ENCODE measurements around the gene LAMA2. TPM values are rescaled to one million over a fixed set of nuclear protein-coding genes. Genes with fewer than 3 reads are reported as not detected.

The LAMA2 gene
- total RNA-seq, 4 donors from 2014 or later, result 61.5 to 154 (median 103) TPM

DNA sequence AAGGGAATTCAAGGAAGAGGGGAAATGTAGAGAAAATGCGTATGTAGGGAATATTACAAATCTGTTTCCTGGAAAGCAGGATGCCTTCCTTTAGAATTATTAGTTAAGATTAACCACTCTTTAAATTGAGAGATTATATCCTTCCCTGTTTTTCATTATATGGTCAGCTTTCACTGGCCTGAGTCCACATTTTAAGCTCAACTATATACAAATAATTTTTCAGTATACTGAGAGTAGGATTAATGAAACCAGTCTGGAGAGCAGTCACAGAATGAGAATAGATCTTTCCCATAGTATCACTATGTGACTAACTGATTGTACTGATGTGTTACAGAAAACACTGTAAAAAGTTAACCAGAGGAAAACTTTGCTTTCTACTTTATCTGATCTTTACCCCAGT, 306.3 kb downstream of the LAMA2 start:
- Histone ChIP-seq H3K36me3 (no peaks in the 10 kb centered on the region), H3K27ac (no peak overlapping the region), H3K4me1 (no peaks in the 10 kb centered on the region), H3K4me3 (no peak overlapping the region), H3K9me3 (no peaks in the 10 kb centered on the region), H3K27me3 (no peaks in the 10 kb centered on the region)
- no peak for TF ChIP-seq CTCF (IDR thresholded peaks at IDR 0.05)
- TF ChIP-seq POLR2A (IDR thresholded peaks at IDR 0.05), result no peak
- DNase-seq, result no peak
- intact Hi-C loops (cut with DNase I; ENCODE audit: low total_unique reads), result no loop called here

DNA sequence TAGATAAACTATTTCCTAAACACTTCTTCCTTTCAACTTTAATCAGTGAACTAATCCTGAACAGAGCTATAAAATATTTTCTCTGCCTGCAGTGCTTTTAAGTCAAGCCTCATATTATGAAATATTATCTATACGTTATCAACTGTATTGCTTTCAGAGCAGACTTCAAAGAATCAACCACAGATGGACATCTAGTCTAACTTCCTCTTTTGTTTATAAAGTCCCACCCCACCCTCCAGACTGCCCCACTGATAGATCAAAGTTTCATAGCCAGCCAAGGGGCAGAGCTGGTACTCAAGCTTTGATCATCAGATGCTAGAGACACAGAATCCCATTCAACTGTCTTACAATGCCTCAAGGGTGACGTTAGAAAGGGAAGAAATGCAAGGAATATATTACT, 308.3 kb downstream of the LAMA2 start:
- no peak for DNase-seq
- no peak overlapping the region for H3K27ac ChIP-seq
- no peaks in the 10 kb centered on the region for H3K36me3 ChIP-seq
- intact Hi-C loops (cut with DNase I; ENCODE audit: low total_unique reads), result no loop called here
- H3K4me3 ChIP-seq, result no peak overlapping the region
- H3K4me1 ChIP-seq, result no peaks in the 10 kb centered on the region
- no peaks in the 10 kb centered on the region for H3K27me3 ChIP-seq
- TF ChIP-seq POLR2A (IDR thresholded peaks at IDR 0.05) (no peak), CTCF (IDR thresholded peaks at IDR 0.05) (no peak)
- H3K9me3 ChIP-seq, result no peaks in the 10 kb centered on the region

DNA sequence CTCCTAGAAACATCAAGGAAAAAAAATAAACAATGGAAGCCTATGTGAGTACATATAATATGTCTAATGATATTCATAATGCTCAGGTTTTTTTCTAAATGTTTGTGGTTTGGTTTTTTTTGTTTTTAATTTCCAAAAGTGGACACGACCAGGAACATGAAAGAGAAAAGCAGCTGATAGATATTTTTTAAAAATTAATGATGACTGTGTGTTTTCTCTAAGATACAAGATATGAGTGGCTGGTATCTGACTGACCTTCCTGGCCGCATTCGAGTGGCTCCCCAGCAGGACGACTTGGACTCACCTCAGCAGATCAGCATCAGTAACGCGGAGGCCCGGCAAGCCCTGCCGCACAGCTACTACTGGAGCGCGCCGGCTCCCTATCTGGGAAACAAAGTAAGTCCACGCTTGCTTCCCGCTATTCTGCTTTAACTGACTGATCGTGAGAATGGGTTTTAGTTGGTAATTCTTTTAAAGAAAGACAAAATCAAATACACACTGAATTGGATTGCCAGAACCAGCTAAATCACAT, 309.6 kb downstream of the LAMA2 start:
- Histone ChIP-seq H3K27ac (no peak overlapping the region), H3K4me1 (no peaks in the 10 kb centered on the region), H3K36me3 (no peaks in the 10 kb centered on the region), H3K9me3 (no peaks in the 10 kb centered on the region), H3K4me3 (no peak overlapping the region), H3K27me3 (no peaks in the 10 kb centered on the region)
- DNase-seq, result no peak
- TF ChIP-seq CTCF (IDR thresholded peaks at IDR 0.05), result no peak
- TF ChIP-seq POLR2A (IDR thresholded peaks at IDR 0.05), result no peak
- intact Hi-C loops (cut with DNase I; ENCODE audit: low total_unique reads), result no loop called here

DNA sequence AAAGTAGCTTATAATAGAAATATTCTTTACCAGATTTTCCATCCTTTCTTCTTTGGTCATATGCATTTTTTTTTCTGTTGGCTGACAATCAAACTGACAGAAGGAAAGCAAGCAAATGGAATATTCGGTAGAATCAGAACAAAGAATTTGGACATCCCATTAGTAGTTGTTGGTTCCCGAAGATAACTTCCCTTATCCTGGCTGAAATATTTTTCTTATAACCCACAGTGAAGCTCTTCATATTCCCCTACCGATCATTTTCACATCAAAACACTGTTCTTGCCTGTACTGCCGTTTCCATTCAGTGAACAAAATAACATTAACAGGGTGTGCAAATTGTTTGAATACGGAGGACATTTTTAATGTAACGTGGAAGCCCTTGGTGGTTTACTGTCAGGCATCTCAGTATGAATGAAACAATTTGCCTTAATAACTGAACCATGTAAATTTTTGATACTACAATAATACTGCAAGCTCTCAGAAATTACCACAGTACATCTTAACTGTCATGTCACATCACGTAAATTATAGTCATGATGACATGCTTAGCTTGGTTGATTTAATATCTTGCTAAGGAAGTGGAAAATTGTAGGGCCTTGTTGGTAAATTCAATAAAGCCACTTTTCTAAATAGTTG, 311.5 kb downstream of the LAMA2 start:
- H3K36me3 ChIP-seq, result peaks cover 0 to 2% of the 10 kb centered on the region in 2 donors
- no peak for DNase-seq
- no peak overlapping the region for H3K27ac ChIP-seq
- no peaks in the 10 kb centered on the region for H3K4me1 ChIP-seq
- H3K27me3 ChIP-seq, result no peaks in the 10 kb centered on the region
- no peak overlapping the region for H3K4me3 ChIP-seq
- no peak for TF ChIP-seq CTCF (IDR thresholded peaks at IDR 0.05)
- TF ChIP-seq POLR2A (IDR thresholded peaks at IDR 0.05), result no peak
- intact Hi-C loops (cut with DNase I; ENCODE audit: low total_unique reads), result no loop called here
- no peaks in the 10 kb centered on the region for H3K9me3 ChIP-seq

- Histone ChIP-seq H3K9me3 (no peaks in the 10 kb centered on the region), H3K36me3 (peaks cover 0 to 2% of the 10 kb centered on the region in 2 donors), H3K4me3 (no peak overlapping the region), H3K27ac (peak overlapping the region in 1 of 2 donors; percentile 20), H3K27me3 (no peaks in the 10 kb centered on the region), H3K4me1 (no peaks in the 10 kb centered on the region)
- intact Hi-C loops (cut with DNase I; ENCODE audit: low total_unique reads), result no loop called here
- DNase-seq, result no peak
- TF ChIP-seq CTCF (IDR thresholded peaks at IDR 0.05) (no peak), POLR2A (IDR thresholded peaks at IDR 0.05) (no peak)
Observed at GRCh38 chr6:129195161-129195560, 312.2 kb downstream of the LAMA2 start.

All from uterus (tissue), 4 donors.